Measurements from ENCODE around the gene PTPRD. TPM values are rescaled to one million over a fixed set of nuclear protein-coding genes. Genes with fewer than 3 reads are reported as not detected.

PTPRD gene
- total RNA-seq, 1 experiment from 2014 or later: not detected

GRCh38 chr9:8282535-8282934 is 2330.3 kb downstream of the PTPRD start:
- in situ Hi-C loops (cut with HindIII; ENCODE audit: low pct_unique_long_range_greater_than_20kb, low sequenced_read_pairs) (no loop called here), intact Hi-C loops (cut with micrococcal nuclease; ENCODE audit: unreplicated experiment) (no loop called here)
- CTCF ChIA-PET: no interaction called here
- POLR2A ChIA-PET: no interaction called here
- no TSS peak for BruUV-seq (replicated peaks)
- no peak overlapping the region for H3K4me3 ChIP-seq (ENCODE audit: low read depth in 2 of 2, low read length in 2 of 2)
- H3K27me3 ChIP-seq (ENCODE audit: control insufficient read depth, insufficient read depth, low read length): no peaks in the 10 kb centered on the region
- DNase-seq (ENCODE audit: low read depth, low spot score) (no peak), ATAC-seq (no peak)
- no peaks in the 10 kb centered on the region for H3K36me3 ChIP-seq (ENCODE audit: control insufficient read depth, insufficient read depth, low read length)
- no peaks in the 10 kb centered on the region for H3K9me3 ChIP-seq (ENCODE audit: control insufficient read depth, insufficient read depth, low read depth, low read length)
- H3K27ac ChIP-seq (ENCODE audit: low read length): no peak overlapping the region
- H3K4me1 ChIP-seq (ENCODE audit: control insufficient read depth, insufficient read depth, low read length): no peaks in the 10 kb centered on the region
- TF ChIP-seq CTCF (IDR thresholded peaks at IDR 0.05): no peak
- no peak for TF ChIP-seq SIN3A (IDR thresholded peaks at IDR 0.05; ENCODE audit: borderline replicate concordance, insufficient read depth, low read depth, low read length)
- no peak for TF ChIP-seq POLR2AphosphoS5 (IDR thresholded peaks at IDR 0.05; ENCODE audit: low read depth, low read length)
- no peak for TF ChIP-seq TCF7L2 (IDR thresholded peaks at IDR 0.05; ENCODE audit: low read depth, low read length)
- TF ChIP-seq REST (IDR thresholded peaks at IDR 0.05; ENCODE audit: insufficient read depth in 1 of 2, low read depth in 2 of 2, low read length in 1 of 2): no peak

- ChIA-PET CTCF (no interaction called here), POLR2A (no interaction called here)
- intact Hi-C loops (cut with micrococcal nuclease; ENCODE audit: unreplicated experiment) (no loop called here), in situ Hi-C loops (cut with HindIII; ENCODE audit: low pct_unique_long_range_greater_than_20kb, low sequenced_read_pairs) (no loop called here)
- BruUV-seq (replicated peaks): no TSS peak
- H3K4me1 ChIP-seq (ENCODE audit: control insufficient read depth, insufficient read depth, low read length): no peaks in the 10 kb centered on the region
- ATAC-seq (no peak), DNase-seq (ENCODE audit: low read depth, low spot score) (no peak)
- H3K9me3 ChIP-seq (ENCODE audit: control insufficient read depth, insufficient read depth, low read depth, low read length): no peaks in the 10 kb centered on the region
- H3K36me3 ChIP-seq (ENCODE audit: control insufficient read depth, insufficient read depth, low read length): no peaks in the 10 kb centered on the region
- H3K27me3 ChIP-seq (ENCODE audit: control insufficient read depth, insufficient read depth, low read length): no peaks in the 10 kb centered on the region
- no peak overlapping the region for H3K4me3 ChIP-seq (ENCODE audit: low read depth in 2 of 2, low read length in 2 of 2)
- no peak overlapping the region for H3K27ac ChIP-seq (ENCODE audit: low read length)
- TF ChIP-seq POLR2AphosphoS5 (IDR thresholded peaks at IDR 0.05; ENCODE audit: low read depth, low read length) (no peak), TCF7L2 (IDR thresholded peaks at IDR 0.05; ENCODE audit: low read depth, low read length) (no peak), REST (IDR thresholded peaks at IDR 0.05; ENCODE audit: insufficient read depth in 1 of 2, low read depth in 2 of 2, low read length in 1 of 2) (no peak), SIN3A (IDR thresholded peaks at IDR 0.05; ENCODE audit: borderline replicate concordance, insufficient read depth, low read depth, low read length) (no peak), CTCF (IDR thresholded peaks at IDR 0.05) (no peak)
Measured at GRCh38 chr9:8280811-8281210, 2332.0 kb downstream of the PTPRD start.
